Duodenal mucosa (tissue), 2 donors: ENCODE measurements around the gene CAST.
"Not testable (repeated sequence)": the region's sequence is repeated elsewhere in the genome, so short reads cannot be mapped to it uniquely, and the experiment has no call there.

ENCODE experiments used
- H3K27ac ChIP-seq: one replicate; pipeline ENCODE4 v1.7.0; 2013; ENCODE audit warnings: low read depth, low read length
- H3K27me3 ChIP-seq, 2 donors: one replicate each; pipeline ENCODE4 v1.7.0; 2013; ENCODE audit warnings: low read length in 2 of 2, control low read depth in 1 of 2; ENCODE audit not compliant: insufficient read depth in 2 of 2, control insufficient read depth in 1 of 2
- H3K36me3 ChIP-seq, 2 donors: one replicate each; pipeline ENCODE4 v1.7.0; 2013; ENCODE audit warnings: low read length in 2 of 2, control low read depth in 1 of 2; ENCODE audit not compliant: insufficient read depth in 2 of 2, control insufficient read depth in 1 of 2
- H3K4me1 ChIP-seq, 2 donors: one replicate each; pipeline ENCODE4 v1.7.0; 2013; ENCODE audit warnings: low read length in 2 of 2, control low read depth in 1 of 2; ENCODE audit not compliant: insufficient read depth in 2 of 2, control insufficient read depth in 1 of 2
- H3K4me3 ChIP-seq, 2 donors: one replicate each; pipeline ENCODE4 v1.7.0; 2013; ENCODE audit warnings: low read length in 2 of 2, low read depth in 1 of 2
- H3K9ac ChIP-seq, 2 donors: one replicate each; pipeline ENCODE4 v1.7.0; 2013; ENCODE audit warnings: low read length in 2 of 2, low read depth in 1 of 2
- H3K9me3 ChIP-seq, 2 donors: one replicate each; pipeline ENCODE4 v1.7.0; 2013; ENCODE audit warnings: low read length in 2 of 2, control low read depth in 1 of 2; ENCODE audit not compliant: control insufficient read depth in 1 of 2

CAST gene

GRCh38 chr5:96661855-96662724 is at the start of gene CAST:
CAST (plus strand) TSS chr5:96662376; CDS start chr5:96662423, 47 bp downstream.
- Histone ChIP-seq H3K27ac (peak within 1 kb of the TSS; percentile 93), H3K9me3 (no peaks in the 10 kb centered on the region), H3K4me3 (peak within 1 kb of the TSS; percentile 88 to 97), H3K27me3 (no peaks in the 10 kb centered on the region), H3K4me1 (peaks cover 41 to 42% of the 10 kb centered on the region in 2 donors), H3K9ac (peak within 1 kb of the TSS; percentile 73 to 74), H3K36me3 (no peaks in the 10 kb centered on the region)

- no peaks in the 10 kb centered on the region for H3K9me3 ChIP-seq
- H3K4me1 ChIP-seq: peaks cover 14 to 21% of the 10 kb centered on the region in 2 donors
- no peaks in the 10 kb centered on the region for H3K27me3 ChIP-seq
- peak overlapping the region in 1 of 2 donors; percentile 25 for H3K4me3 ChIP-seq
- H3K9ac ChIP-seq: no peak overlapping the region
- no peaks in the 10 kb centered on the region for H3K36me3 ChIP-seq
- H3K27ac ChIP-seq: no peak overlapping the region
These were observed 48.0 kb upstream of the CAST start for GRCh38 chr5:96614110-96614691.

GRCh38 chr5:96615223-96615622 is 47.0 kb upstream of the CAST start:
- no peak overlapping the region for H3K9ac ChIP-seq
- H3K27ac ChIP-seq: no peak overlapping the region
- no peaks in the 10 kb centered on the region for H3K9me3 ChIP-seq
- H3K36me3 ChIP-seq: no peaks in the 10 kb centered on the region
- no peak overlapping the region for H3K4me3 ChIP-seq
- H3K4me1 ChIP-seq: peaks cover 14 to 21% of the 10 kb centered on the region in 2 donors
- H3K27me3 ChIP-seq: no peaks in the 10 kb centered on the region

- Histone ChIP-seq H3K9ac (no peak overlapping the region), H3K27me3 (no peaks in the 10 kb centered on the region), H3K27ac (no peak overlapping the region), H3K4me3 (no peak overlapping the region), H3K36me3 (no peaks in the 10 kb centered on the region), H3K9me3 (no peaks in the 10 kb centered on the region), H3K4me1 (peaks cover 14 to 21% of the 10 kb centered on the region in 2 donors)
These were observed 45.4 kb upstream of the CAST start for GRCh38 chr5:96616801-96617200.

GRCh38 chr5:96618311-96619016 is 43.7 kb upstream of the CAST start:
- peaks cover 14 to 21% of the 10 kb centered on the region in 2 donors for H3K4me1 ChIP-seq
- H3K27ac ChIP-seq, H3K9me3 ChIP-seq, H3K36me3 ChIP-seq, H3K27me3 ChIP-seq, H3K4me3 ChIP-seq, H3K9ac ChIP-seq: not testable (repeated sequence)

GRCh38 chr5:96619946-96620345 is 42.2 kb upstream of the CAST start:
- no peak overlapping the region for H3K9ac ChIP-seq
- no peak overlapping the region for H3K27ac ChIP-seq
- H3K4me3 ChIP-seq: no peak overlapping the region
- H3K27me3 ChIP-seq: no peaks in the 10 kb centered on the region
- no peaks in the 10 kb centered on the region for H3K9me3 ChIP-seq
- no peaks in the 10 kb centered on the region for H3K36me3 ChIP-seq
- peaks cover 4 to 19% of the 10 kb centered on the region in 2 donors for H3K4me1 ChIP-seq

- no peaks in the 10 kb centered on the region for H3K36me3 ChIP-seq
- no peaks in the 10 kb centered on the region for H3K27me3 ChIP-seq
- H3K4me3 ChIP-seq: no peak overlapping the region
- peaks cover 11 to 21% of the 10 kb centered on the region in 2 donors for H3K4me1 ChIP-seq
- no peak overlapping the region for H3K27ac ChIP-seq
- H3K9ac ChIP-seq: no peak overlapping the region
- no peaks in the 10 kb centered on the region for H3K9me3 ChIP-seq
These were observed 37.6 kb upstream of the CAST start for GRCh38 chr5:96624596-96624995.

- H3K27me3 ChIP-seq: no peaks in the 10 kb centered on the region
- no peak overlapping the region for H3K4me3 ChIP-seq
- no peak overlapping the region for H3K9ac ChIP-seq
- peaks cover 11 to 21% of the 10 kb centered on the region in 2 donors for H3K4me1 ChIP-seq
- no peaks in the 10 kb centered on the region for H3K9me3 ChIP-seq
- H3K27ac ChIP-seq: no peak overlapping the region
- H3K36me3 ChIP-seq: no peaks in the 10 kb centered on the region
These were observed 36.8 kb upstream of the CAST start for GRCh38 chr5:96625365-96625764.

GRCh38 chr5:96626956-96627355 is 35.2 kb upstream of the CAST start:
- Histone ChIP-seq H3K27me3 (no peaks in the 10 kb centered on the region), H3K4me1 (peaks cover 11 to 21% of the 10 kb centered on the region in 2 donors), H3K36me3 (no peaks in the 10 kb centered on the region), H3K4me3 (no peak overlapping the region), H3K9me3 (no peaks in the 10 kb centered on the region), H3K9ac (no peak overlapping the region), H3K27ac (no peak overlapping the region)
